HepG2 (cell line): Measurements from ENCODE around the gene MED23.

ENCODE experiments used
- IKZF1 ChIP-seq: fragments of 450-650 bp; IDR thresholded peaks from 2 replicates; pipeline ENCODE4 v1.7.1; 2016
- ZFP62 ChIP-seq: sonication (generic); formaldehyde crosslinking; IDR thresholded peaks from 2 replicates; pipeline ENCODE4 v1.4.0; 2020; ENCODE audit warnings: missing genetic modification reagents

DNA sequence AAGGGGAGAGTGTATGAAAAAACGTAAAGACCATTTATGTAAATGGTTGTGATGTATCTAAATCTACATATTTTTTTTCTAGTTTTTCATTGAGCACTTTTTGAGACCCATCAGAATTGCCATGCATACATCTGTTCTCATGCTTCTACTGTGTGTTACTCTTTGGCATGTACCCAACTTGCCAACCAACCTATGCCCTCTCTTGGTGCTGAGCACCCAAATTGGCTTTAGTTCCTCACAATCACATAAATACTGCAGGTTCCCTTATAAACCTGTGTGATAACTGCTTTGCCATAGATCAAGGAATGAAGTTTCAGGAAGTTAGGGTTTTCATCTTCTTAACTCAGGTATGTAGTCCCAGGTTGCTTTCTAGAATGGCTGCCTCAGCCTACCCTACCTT lies 16.9 kb upstream of the MED23 start:
- no peak for TF ChIP-seq ZFP62 (CRISPR knock-in tag)
- TF ChIP-seq IKZF1, result no peak
